NB4 (cell line): Measurements from ENCODE around the gene FRAS1.

Experiments used
- POLR2A ChIP-seq: IDR thresholded peaks from 2 replicates; pipeline ENCODE4 v1.6.1; 2011; ENCODE audit warnings: mild to moderate bottlenecking; ENCODE audit not compliant: insufficient read length; ENCODE audit errors: extremely low read depth
- TF ChIP-seq, protein P1 (sequence below): IDR thresholded peaks from one replicate; pipeline ENCODE4 v1.5.1; 2012; ENCODE audit warnings: low read depth, low read length

DNA sequence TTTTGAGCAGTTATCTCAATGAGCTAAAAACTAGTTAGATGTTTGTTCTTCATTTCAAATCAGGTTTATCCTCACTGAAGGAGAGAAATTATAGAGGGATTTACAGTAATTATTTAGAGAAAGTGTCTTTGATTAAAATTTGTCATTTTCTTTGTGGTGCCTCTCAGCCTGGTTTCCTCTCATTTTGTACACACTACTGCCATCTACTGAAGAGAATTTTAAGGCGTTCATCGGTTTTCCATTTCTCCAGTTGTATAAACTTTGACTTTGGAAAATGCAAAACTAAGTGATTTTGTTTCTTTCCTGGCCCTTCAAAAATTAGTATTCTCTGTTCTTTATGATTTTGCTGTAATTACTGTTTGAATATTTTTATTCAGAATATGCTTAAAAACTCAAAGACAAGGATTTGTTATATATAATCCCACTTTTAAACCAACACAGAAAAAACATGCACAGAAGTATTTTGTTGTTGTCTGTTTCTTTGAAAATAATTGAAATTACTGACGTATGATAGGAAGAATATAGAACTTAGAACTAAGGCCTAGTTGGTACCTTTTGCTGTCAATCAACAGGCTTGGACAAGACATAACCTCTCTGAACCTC, 460.0 kb downstream of the FRAS1 start:
- TF ChIP-seq, protein P1, sequence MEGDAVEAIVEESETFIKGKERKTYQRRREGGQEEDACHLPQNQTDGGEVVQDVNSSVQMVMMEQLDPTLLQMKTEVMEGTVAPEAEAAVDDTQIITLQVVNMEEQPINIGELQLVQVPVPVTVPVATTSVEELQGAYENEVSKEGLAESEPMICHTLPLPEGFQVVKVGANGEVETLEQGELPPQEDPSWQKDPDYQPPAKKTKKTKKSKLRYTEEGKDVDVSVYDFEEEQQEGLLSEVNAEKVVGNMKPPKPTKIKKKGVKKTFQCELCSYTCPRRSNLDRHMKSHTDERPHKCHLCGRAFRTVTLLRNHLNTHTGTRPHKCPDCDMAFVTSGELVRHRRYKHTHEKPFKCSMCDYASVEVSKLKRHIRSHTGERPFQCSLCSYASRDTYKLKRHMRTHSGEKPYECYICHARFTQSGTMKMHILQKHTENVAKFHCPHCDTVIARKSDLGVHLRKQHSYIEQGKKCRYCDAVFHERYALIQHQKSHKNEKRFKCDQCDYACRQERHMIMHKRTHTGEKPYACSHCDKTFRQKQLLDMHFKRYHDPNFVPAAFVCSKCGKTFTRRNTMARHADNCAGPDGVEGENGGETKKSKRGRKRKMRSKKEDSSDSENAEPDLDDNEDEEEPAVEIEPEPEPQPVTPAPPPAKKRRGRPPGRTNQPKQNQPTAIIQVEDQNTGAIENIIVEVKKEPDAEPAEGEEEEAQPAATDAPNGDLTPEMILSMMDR, result peak; percentile 30
- TF ChIP-seq POLR2A, result no peak
